Breast epithelium (tissue), 3 donors: ENCODE results near the gene YAF2.

Experiments
- CTCF ChIP-seq, 3 donors: fragments of 450-650 bp; IDR thresholded peaks; one replicate each; pipeline ENCODE4 v1.5.1; 2016 to 2017; ENCODE audit warnings: antibody characterized with exemption in 3 of 3, mild to moderate bottlenecking in 3 of 3, moderate library complexity in 3 of 3
- POLR2A ChIP-seq: fragments of 450-650 bp; IDR thresholded peaks from one replicate; pipeline ENCODE4 v1.6.1; 2016; ENCODE audit warnings: antibody characterized with exemption, mild to moderate bottlenecking, moderate library complexity
- POLR2AphosphoS5 ChIP-seq, 3 donors: sonication (generic); formaldehyde crosslinking; IDR thresholded peaks; one replicate each; pipeline ENCODE4 v1.6.1; 2017; ENCODE audit warnings: antibody characterized with exemption in 3 of 3

- no peak for TF ChIP-seq POLR2AphosphoS5 (IDR thresholded peaks at IDR 0.05)
- no peak for TF ChIP-seq POLR2A
- TF ChIP-seq CTCF (IDR thresholded peaks at IDR 0.05), result no peak
Observed at GRCh38 chr12:42167711-42168110, 70.3 kb downstream of the YAF2 start.
